MM.1S (cell line): Measurements from ENCODE around the gene CDIPT.

Experiments
- CTCF ChIP-seq: fragments of 300-600 bp; sonication (generic); IDR thresholded peaks from 2 replicates; pipeline ENCODE4 v1.5.1; 2016; ENCODE audit warnings: antibody characterized with exemption, low read length, mixed read lengths
- EZH2phosphoT487 ChIP-seq: fragments of 300-600 bp; sonication (generic); IDR thresholded peaks from 2 replicates; pipeline ENCODE4 v1.6.1; 2018; ENCODE audit warnings: antibody characterized with exemption, low read length

- no peak for TF ChIP-seq CTCF
- TF ChIP-seq EZH2phosphoT487, result no peak
These were observed 2.8 kb downstream of the CDIPT start for GRCh38 chr16:29860218-29860617.
